H9 (cell line): ENCODE measurements around the gene SLC2A4RG. TPM values are rescaled to one million over a fixed set of nuclear protein-coding genes. Genes with fewer than 3 reads are reported as not detected.

Source experiments
- DNase-seq: peaks from one replicate; pipeline ENCODE4 v3.0.0-alpha.2; 2017
- H2AFZ ChIP-seq: one replicate; pipeline ENCODE4 v1.6.1; 2013; ENCODE audit warnings: mild to moderate bottlenecking, low read length, control low read depth, moderate library complexity
- H2AK5ac ChIP-seq: 2 replicates; pipeline ENCODE4 v1.6.1; 2013; ENCODE audit warnings: low read length, control low read depth, mixed read lengths; ENCODE audit not compliant: insufficient read length
- H2BK120ac ChIP-seq: one replicate; pipeline ENCODE4 v1.6.1; 2013; ENCODE audit warnings: low read depth, mild to moderate bottlenecking, low read length, control low read depth, inconsistent platforms; ENCODE audit not compliant: poor library complexity, severe bottlenecking
- H2BK12ac ChIP-seq: 2 replicates; pipeline ENCODE4 v1.6.1; 2013; ENCODE audit warnings: low read length, control low read depth, mixed read lengths, low read depth; ENCODE audit not compliant: insufficient read length
- H2BK15ac ChIP-seq: 2 replicates; pipeline ENCODE4 v1.6.1; 2013; ENCODE audit warnings: low read depth, low read length, control low read depth
- H2BK20ac ChIP-seq: one replicate; pipeline ENCODE4 v1.6.1; 2013; ENCODE audit warnings: low read depth, mild to moderate bottlenecking, low read length, control low read depth, inconsistent platforms; ENCODE audit not compliant: poor library complexity, severe bottlenecking
- H2BK5ac ChIP-seq: 2 replicates; pipeline ENCODE4 v1.6.1; 2013; ENCODE audit warnings: low read length, control low read depth, mixed read lengths; ENCODE audit not compliant: insufficient read length
- H3K14ac ChIP-seq: 2 replicates; pipeline ENCODE4 v1.6.1; 2013; ENCODE audit warnings: low read length, control low read depth; ENCODE audit not compliant: insufficient read depth
- H3K18ac ChIP-seq: 2 replicates; pipeline ENCODE4 v1.6.1; 2013; ENCODE audit warnings: low read depth, mild to moderate bottlenecking, mixed read lengths, low read length, control low read depth; ENCODE audit not compliant: insufficient read length
- H3K23ac ChIP-seq: 2 replicates; pipeline ENCODE4 v1.6.1; 2013; ENCODE audit warnings: low read length, control low read depth, mixed read lengths, low read depth; ENCODE audit not compliant: insufficient read length
- H3K23me2 ChIP-seq: 2 replicates; pipeline ENCODE4 v1.6.1; 2013; ENCODE audit warnings: low read depth, mild to moderate bottlenecking, mixed read lengths, low read length, control low read depth; ENCODE audit not compliant: insufficient read length, poor library complexity, severe bottlenecking
- H3K27ac ChIP-seq: 2 replicates; pipeline ENCODE4 v1.5.1; 2013; ENCODE audit warnings: low read length, control low read depth, mixed read lengths, low read depth; ENCODE audit not compliant: insufficient read length
- H3K27me3 ChIP-seq: 2 replicates; pipeline ENCODE4 v1.6.1; 2013; ENCODE audit warnings: low read length, control low read depth, inconsistent platforms; ENCODE audit not compliant: insufficient read depth
- H3K4ac ChIP-seq: 2 replicates; pipeline ENCODE4 v1.6.1; 2013; ENCODE audit warnings: low read depth, mild to moderate bottlenecking, control low read depth, inconsistent platforms, low read length, moderate library complexity
- H3K4me1 ChIP-seq: 2 replicates; pipeline ENCODE4 v1.6.1; 2013; ENCODE audit warnings: low read length, control low read depth, inconsistent platforms; ENCODE audit not compliant: insufficient read depth
- H3K4me2 ChIP-seq: 2 replicates; pipeline ENCODE4 v1.6.1; 2013; ENCODE audit warnings: low read length, control low read depth, mixed read lengths; ENCODE audit not compliant: insufficient read length, insufficient read depth
- H3K56ac ChIP-seq: 2 replicates; pipeline ENCODE4 v1.6.1; 2013; ENCODE audit warnings: low read depth, mild to moderate bottlenecking, mixed read lengths, low read length, control low read depth; ENCODE audit not compliant: insufficient read length
- H3K79me1 ChIP-seq: 2 replicates; pipeline ENCODE4 v1.6.1; 2013; ENCODE audit warnings: low read depth, mild to moderate bottlenecking, moderate library complexity, low read length, control low read depth, inconsistent platforms; ENCODE audit not compliant: insufficient read depth, poor library complexity, severe bottlenecking
- H3K79me2 ChIP-seq: 2 replicates; pipeline ENCODE4 v1.6.1; 2013; ENCODE audit warnings: low read length, control low read depth, inconsistent platforms; ENCODE audit not compliant: insufficient read depth
- H3K9ac ChIP-seq: 2 replicates; pipeline ENCODE4 v1.6.1; 2013; ENCODE audit warnings: low read length, control low read depth, mixed read lengths; ENCODE audit not compliant: insufficient read length; ENCODE audit errors: extremely low read depth
- H3K9me3 ChIP-seq: one replicate; pipeline ENCODE4 v1.6.1; 2013; ENCODE audit warnings: low read depth, low read length, inconsistent platforms; ENCODE audit not compliant: control insufficient read depth
- H3T11ph ChIP-seq: one replicate; pipeline ENCODE4 v1.6.1; 2013; ENCODE audit warnings: mild to moderate bottlenecking, low read length, control low read depth, inconsistent platforms
- H4K20me1 ChIP-seq: one replicate; pipeline ENCODE4 v1.6.1; 2013; ENCODE audit not compliant: control insufficient read depth, insufficient read length, insufficient read depth
- H4K5ac ChIP-seq: 2 replicates; pipeline ENCODE4 v1.6.1; 2013; ENCODE audit warnings: low read depth, mild to moderate bottlenecking, mixed read lengths, low read length, control low read depth; ENCODE audit not compliant: insufficient read length
- H4K8ac ChIP-seq: replicated peaks from 2 replicates; pipeline ENCODE4 v1.6.1; 2013; ENCODE audit warnings: low read length, control low read depth, mixed read lengths, low read depth; ENCODE audit not compliant: insufficient read length
- H4K91ac ChIP-seq: 2 replicates; pipeline ENCODE4 v1.6.1; 2013; ENCODE audit warnings: low read depth, mild to moderate bottlenecking, moderate library complexity, mixed read lengths, low read length, control low read depth; ENCODE audit not compliant: insufficient read length
- H3K27ac Mint-ChIP-seq, 3 experiments: 2 replicates in 2 of 3; 3 replicates in 1 of 3; pipeline ENCODE4 v1.8.0; 2020 to 2021; ENCODE audit warnings: mixed read lengths in 3 of 3, mild to moderate bottlenecking in 1 of 3, moderate library complexity in 1 of 3
- H3K27me3 Mint-ChIP-seq: 2 replicates; pipeline ENCODE4 v1.8.0; 2021; ENCODE audit warnings: low read depth, mild to moderate bottlenecking, moderate library complexity, mixed read lengths
- H3K36me3 Mint-ChIP-seq, 3 experiments: 2 replicates in 2 of 3; 3 replicates in 1 of 3; pipeline ENCODE4 v1.8.0; 2020 to 2021; ENCODE audit warnings: low read depth in 3 of 3, mixed read lengths in 3 of 3; ENCODE audit not compliant: insufficient read depth in 1 of 3
- H3K4me1 Mint-ChIP-seq, 2 experiments: 2 replicates each; pipeline ENCODE4 v1.8.0; 2020; ENCODE audit warnings: mixed read lengths in 2 of 2
- H3K4me3 Mint-ChIP-seq, 2 experiments: 2 replicates in 1 of 2; 3 replicates in 1 of 2; pipeline ENCODE4 v1.8.0; 2020 to 2021; ENCODE audit warnings: mild to moderate bottlenecking in 2 of 2, mixed read lengths in 2 of 2, moderate library complexity in 1 of 2
- H3K9me3 Mint-ChIP-seq, 2 experiments: 2 replicates in 1 of 2; 3 replicates in 1 of 2; pipeline ENCODE4 v1.8.0; 2020; ENCODE audit warnings: mild to moderate bottlenecking in 2 of 2, mixed read lengths in 2 of 2, moderate library complexity in 1 of 2
- WGBS: extraction: QIAGEN DNeasy Blood & Tissue Kit; methylation state at CpG from one replicate; pipeline ENCODE4 v1.1.7; 2013; ENCODE audit warnings: missing lambda C conversion rate, low lambda C conversion rate, mixed read lengths; ENCODE audit not compliant: insufficient read length; ENCODE audit errors: extremely low coverage; 5-methylcytosine and 5-hydroxymethylcytosine counted together
- total RNA-seq: library from RNA; stranded (reverse); gene quantifications from 2 replicates; pipeline ENCODE4 v1.2.1, GENCODE V29; 2021
- TF ChIP-seq, protein P1 (sequence below): fragments of 200-600 bp; sonication (generic); conservative IDR thresholded peaks from 3 replicates; pipeline ENCODE4 v1.8.0; 2021; ENCODE audit warnings: antibody characterized with exemption, mild to moderate bottlenecking

The SLC2A4RG gene
- total RNA-seq, 1 experiment from 2014 or later = 43.9 TPM

DNA sequence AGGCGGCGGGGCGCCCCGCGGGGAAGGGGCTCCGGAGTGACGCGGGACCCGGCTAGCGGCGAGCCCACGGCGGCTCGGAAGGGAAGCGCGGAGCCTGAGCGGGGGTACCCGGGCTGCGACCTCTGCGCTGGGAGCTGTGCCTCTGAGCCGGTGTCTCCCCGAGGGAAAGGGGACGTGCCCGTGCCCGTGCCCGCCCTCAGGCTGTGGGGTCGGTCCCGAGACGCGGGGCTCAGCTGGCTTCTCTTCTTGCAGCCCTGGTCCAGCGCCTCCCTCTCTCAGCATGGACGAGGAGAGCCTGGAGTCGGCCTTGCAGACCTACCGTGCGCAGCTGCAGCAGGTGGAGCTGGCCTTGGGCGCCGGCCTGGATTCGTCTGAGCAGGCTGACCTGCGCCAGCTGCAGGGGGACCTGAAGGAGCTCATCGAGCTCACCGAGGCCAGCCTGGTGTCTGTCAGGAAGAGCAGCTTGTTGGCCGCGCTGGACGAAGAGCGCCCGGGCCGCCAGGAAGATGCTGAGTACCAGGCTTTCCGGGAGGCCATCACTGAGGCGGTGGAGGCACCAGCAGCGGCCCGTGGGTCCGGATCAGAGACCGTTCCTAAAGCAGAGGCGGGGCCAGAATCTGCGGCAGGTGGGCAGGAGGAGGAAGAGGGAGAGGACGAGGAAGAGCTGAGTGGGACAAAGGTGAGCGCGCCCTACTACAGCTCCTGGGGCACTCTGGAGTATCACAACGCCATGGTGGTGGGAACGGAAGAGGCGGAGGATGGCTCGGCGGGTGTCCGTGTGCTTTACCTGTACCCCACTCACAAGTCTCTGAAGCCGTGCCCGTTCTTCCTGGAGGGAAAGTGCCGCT, 31.1 kb upstream of the SLC2A4RG start:
- H2AFZ ChIP-seq = no peak overlapping the region
- no peak overlapping the region for H3T11ph ChIP-seq
- no CpG with 5 or more reads among the region's 67 CpGs for WGBS
- no peak overlapping the region for H2AK5ac ChIP-seq
- H4K20me1 ChIP-seq = no peaks in the 10 kb centered on the region
- no peak overlapping the region for H4K8ac ChIP-seq
- no peak overlapping the region for H2BK5ac ChIP-seq
- H3K23ac ChIP-seq = no peak overlapping the region
- Mint-ChIP-seq H3K36me3 (peaks cover 50 to 66% (median 66%) of the 10 kb centered on the region in 3 experiments), H3K27ac (peak overlapping the region in 2 of 3 experiments; percentile 39 to 58; a peak in 1 of 7 replicates), H3K9me3 (peaks cover 0 to 3% of the 10 kb centered on the region in 2 experiments; a peak in 1 of 5 replicates), H3K4me1 (peaks cover 8 to 16% of the 10 kb centered on the region in 2 experiments), H3K4me3 (peak overlapping the region; percentile 89 to 91), H3K27me3 (no peaks in the 10 kb centered on the region)
- TF ChIP-seq, protein P1, sequence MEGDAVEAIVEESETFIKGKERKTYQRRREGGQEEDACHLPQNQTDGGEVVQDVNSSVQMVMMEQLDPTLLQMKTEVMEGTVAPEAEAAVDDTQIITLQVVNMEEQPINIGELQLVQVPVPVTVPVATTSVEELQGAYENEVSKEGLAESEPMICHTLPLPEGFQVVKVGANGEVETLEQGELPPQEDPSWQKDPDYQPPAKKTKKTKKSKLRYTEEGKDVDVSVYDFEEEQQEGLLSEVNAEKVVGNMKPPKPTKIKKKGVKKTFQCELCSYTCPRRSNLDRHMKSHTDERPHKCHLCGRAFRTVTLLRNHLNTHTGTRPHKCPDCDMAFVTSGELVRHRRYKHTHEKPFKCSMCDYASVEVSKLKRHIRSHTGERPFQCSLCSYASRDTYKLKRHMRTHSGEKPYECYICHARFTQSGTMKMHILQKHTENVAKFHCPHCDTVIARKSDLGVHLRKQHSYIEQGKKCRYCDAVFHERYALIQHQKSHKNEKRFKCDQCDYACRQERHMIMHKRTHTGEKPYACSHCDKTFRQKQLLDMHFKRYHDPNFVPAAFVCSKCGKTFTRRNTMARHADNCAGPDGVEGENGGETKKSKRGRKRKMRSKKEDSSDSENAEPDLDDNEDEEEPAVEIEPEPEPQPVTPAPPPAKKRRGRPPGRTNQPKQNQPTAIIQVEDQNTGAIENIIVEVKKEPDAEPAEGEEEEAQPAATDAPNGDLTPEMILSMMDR = no peak
- no peak overlapping the region for H3K14ac ChIP-seq
- peaks cover 12% of the 10 kb centered on the region for H3K23me2 ChIP-seq
- H4K5ac ChIP-seq = no peak overlapping the region
- no peak overlapping the region for H3K27ac ChIP-seq
- peak overlapping the region; percentile 90 for H3K4me2 ChIP-seq
- no peaks in the 10 kb centered on the region for H3K4me1 ChIP-seq
- no peak overlapping the region for H2BK20ac ChIP-seq
- peak; percentile 28 for DNase-seq
- H4K91ac ChIP-seq = no peak overlapping the region
- peak overlapping the region; percentile 18 for H3K9ac ChIP-seq
- no peaks in the 10 kb centered on the region for H3K9me3 ChIP-seq
- H2BK12ac ChIP-seq = no peak overlapping the region
- H3K56ac ChIP-seq = no peak overlapping the region
- no peak overlapping the region for H3K4ac ChIP-seq
- H3K79me1 ChIP-seq = peaks cover 4% of the 10 kb centered on the region
- no peaks in the 10 kb centered on the region for H3K27me3 ChIP-seq
- no peak overlapping the region for H2BK15ac ChIP-seq
- H3K18ac ChIP-seq = no peak overlapping the region
- H3K79me2 ChIP-seq = peaks cover 11% of the 10 kb centered on the region; the same call in 1 of the 2 replicates
- H2BK120ac ChIP-seq = no peak overlapping the region
